ENCODE measurements around the gene YARS2. TPM values are rescaled to one million over a fixed set of nuclear protein-coding genes. Genes with fewer than 3 reads are reported as not detected.

The YARS2 gene
- 23.9 and 31.9 TPM in 2 replicates for total RNA-seq (2014; rRNA removed; shearing (Covaris generic))

DNA sequence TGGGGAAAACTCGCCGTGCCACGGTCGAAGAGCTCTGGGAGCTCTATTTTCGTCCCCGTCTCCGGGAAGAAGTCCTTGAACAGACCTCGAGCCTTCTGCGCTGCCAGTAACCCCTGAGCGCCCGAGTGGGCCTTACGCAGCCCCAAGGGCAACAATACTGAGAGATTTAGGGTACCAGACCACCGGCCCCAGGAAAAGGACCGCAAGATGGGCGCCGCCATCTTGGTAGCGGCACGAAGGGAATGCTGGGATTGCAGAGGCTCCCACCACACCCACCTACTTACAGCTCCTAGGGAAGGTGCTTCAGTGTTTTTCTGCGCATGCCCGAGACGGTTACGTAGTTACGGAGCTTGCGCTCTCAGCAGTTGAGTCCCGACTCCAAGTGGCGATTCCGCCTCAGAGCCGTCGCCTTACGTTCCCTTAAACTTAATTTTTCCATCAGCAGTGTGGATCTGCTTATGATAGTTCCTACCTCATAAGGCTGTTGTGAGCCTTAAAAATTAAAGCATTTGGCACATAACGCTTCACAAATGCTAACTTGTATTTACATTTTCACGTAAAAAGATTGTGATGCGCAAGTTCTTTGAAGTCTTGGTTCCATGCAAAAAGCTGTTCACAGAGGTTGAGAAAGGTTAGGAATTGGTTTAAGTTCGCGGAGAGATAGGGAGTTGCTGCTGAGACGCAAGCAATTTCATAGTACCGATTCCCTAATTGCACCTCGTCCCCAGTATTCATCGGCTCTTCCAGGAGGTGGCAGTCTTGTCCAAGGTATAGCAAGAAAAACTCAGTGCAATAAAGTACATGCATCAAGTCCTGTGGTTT is at the start of gene YARS2:
Gene YARS2 (minus strand): TSS at position 244 of the 822 bp plus-strand sequence. CDS start 23 bp downstream, at position 221.
- DNase-seq (ENCODE audit: low read depth): peak; percentile 98

DNA sequence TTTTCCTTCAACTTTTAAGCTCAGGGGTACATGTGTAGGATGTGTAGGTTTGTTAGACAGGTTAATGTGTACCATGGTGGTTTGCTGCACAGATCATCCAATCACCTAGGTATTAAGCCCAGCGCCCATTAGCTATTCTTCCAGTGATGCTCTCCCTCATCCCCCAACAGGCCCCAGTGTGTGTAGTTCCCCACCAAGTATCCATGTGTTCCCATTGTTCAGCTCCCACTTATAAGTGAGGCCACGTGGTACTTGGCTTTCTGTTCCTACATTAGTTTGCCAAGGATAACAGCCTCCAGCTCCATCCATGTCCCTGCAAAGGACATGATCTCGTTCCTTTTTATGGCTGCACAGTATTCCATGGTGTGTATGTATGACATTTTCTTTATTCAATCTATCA is 48.6 kb upstream of the YARS2 start:
- DNase-seq (ENCODE audit: low read depth): no peak

DNA sequence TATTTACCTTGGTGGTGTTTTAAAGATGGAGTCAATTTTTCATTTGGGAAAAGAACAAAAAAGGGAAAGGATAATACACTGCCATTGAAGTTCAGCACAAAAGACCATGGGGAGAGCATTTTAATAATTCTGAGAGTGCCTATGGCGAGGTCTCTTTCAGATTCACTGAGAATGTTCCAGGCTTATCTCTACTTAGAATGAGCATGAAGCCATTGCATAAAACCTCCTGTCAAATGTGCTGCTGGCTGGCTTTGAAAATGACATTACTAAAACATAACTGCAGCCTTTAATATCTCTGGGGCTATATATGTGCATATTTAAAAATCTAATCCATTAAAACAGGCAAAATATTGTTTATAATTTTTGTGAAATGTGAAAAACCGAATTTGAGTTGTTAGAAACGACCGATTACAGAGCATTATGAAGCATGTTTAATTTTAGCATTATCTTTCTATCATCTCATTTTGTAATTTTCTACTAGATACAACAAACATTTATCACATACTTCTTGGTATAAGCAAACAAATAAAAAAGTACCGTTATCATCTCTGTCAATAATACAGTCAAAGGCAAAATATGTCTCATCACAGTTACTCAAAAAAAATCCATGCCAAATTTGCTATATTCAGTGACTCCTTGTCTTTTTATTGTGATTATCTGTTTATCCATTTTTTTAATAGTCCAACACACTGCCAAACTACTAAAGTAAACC is 45.7 kb upstream of the YARS2 start:
- DNase-seq (ENCODE audit: low read depth): no peak

- DNase-seq (ENCODE audit: low read depth): no peak
Measured at GRCh38 chr12:32794281-32794680, 38.6 kb upstream of the YARS2 start.

GRCh38 chr12:32789916-32790315 is 34.2 kb upstream of the YARS2 start:
- no peak for DNase-seq (ENCODE audit: low read depth)

GRCh38 chr12:32789446-32789845 is 33.7 kb upstream of the YARS2 start:
- DNase-seq (ENCODE audit: low read depth): no peak

GRCh38 chr12:32788405-32788804 is 32.7 kb upstream of the YARS2 start:
- DNase-seq (ENCODE audit: low read depth): no peak

DNA sequence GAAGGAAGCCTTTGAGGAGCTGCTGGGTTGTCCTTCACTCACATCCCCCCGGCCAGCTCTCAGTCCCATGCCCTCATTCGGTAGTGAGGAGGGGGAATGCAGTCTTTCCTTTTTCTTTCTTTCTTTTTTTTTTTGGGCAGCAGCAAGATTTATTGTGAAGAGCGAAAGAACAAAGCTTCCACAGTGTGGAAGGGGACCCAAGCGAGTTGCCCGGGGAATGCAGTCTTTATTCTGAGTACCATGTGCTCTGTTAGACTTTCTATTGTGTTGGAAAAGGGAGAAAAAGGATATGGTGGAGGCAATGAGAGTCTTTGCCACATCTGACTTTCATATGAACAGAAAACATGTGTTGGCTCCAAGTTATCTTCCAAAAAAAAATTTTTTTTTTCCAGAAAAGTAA is 29.9 kb upstream of the YARS2 start:
- DNase-seq (ENCODE audit: low read depth): no peak

GRCh38 chr12:32783029-32783428 is 27.3 kb upstream of the YARS2 start:
- no peak for DNase-seq (ENCODE audit: low read depth)

DNA sequence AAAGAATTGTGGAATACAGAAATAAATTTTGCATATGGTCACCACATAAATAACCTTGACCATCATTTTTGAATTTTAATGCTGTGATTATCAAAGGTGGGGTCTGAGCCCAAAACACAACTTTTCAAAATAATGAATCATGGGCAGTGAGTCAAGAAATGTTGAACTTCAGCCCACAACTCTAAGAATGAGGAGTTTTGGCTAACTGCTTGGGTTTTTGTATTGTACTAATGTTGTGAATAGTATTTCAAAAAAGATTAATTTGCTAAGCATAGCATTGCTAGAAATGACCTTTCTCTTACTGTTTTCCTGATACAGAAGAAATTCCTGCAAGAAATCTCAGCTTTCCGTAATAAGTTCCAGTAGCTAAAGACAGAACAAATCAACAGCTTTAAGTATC is 24.4 kb upstream of the YARS2 start:
- DNase-seq (ENCODE audit: low read depth): no peak

DNA sequence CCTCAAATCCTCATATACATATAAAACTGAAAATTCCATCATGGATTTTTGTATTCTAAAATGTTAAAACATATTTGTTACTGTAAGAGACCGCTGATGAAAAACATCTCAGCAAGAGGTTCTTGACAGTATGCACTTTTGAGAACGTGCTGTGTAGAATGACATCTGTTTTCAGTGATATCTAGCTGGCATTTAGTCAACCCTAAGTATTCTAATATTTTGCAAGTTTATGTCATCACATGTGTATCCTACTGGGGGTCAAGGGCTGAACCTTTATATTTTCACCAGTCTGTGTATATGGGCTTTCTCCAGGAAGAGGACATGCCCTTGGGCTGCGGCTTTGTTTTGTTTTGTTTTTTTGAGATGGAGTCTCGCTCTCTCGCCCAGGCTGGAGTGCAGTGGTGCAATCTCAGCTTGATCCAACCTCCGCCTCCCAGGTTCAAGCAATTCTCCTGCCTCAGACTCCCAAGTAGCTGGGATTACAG is 22.0 kb upstream of the YARS2 start:
- no peak for DNase-seq (ENCODE audit: low read depth)

- DNase-seq (ENCODE audit: low read depth): no peak
Measured at GRCh38 chr12:32777159-32777558, 21.5 kb upstream of the YARS2 start.

DNA sequence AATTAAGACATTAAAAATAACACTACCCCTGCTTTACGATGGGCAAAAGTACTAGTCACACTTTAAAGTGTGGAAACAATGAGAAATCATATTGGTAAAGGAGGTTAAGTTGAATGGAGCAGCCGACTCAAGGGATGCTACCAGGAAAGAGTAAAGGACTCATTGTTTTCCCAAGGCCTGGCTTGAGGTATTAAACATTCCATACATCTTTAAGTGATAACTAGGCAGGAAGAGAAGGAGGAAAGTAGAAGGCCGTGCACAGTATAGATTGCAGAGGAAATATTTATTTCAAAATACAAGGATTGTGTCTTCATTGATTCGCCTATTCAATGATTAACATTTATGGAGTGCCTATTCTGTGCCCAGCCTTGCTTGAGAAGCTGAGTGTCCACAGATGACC is 20.6 kb upstream of the YARS2 start:
- DNase-seq (ENCODE audit: low read depth): no peak

DNA sequence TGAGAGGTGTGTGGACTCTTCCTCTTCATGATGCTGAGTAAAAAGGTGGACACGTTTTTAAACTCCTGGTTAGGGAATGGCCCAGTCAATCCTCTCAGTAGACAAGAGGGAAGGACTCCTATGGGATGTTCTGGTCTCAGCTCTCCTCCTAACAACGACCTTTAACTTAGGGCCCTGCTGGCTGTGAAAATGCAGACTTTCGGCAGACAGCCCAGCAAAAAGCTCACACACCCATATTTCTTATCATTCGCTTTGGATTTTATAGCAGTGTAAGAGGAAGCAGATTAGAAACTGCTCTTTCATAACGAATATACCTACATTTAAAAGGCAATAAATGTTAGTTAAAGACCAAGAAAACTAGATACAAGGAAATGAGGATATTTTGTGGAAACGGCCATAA is 18.0 kb upstream of the YARS2 start:
- no peak for DNase-seq (ENCODE audit: low read depth)

DNA sequence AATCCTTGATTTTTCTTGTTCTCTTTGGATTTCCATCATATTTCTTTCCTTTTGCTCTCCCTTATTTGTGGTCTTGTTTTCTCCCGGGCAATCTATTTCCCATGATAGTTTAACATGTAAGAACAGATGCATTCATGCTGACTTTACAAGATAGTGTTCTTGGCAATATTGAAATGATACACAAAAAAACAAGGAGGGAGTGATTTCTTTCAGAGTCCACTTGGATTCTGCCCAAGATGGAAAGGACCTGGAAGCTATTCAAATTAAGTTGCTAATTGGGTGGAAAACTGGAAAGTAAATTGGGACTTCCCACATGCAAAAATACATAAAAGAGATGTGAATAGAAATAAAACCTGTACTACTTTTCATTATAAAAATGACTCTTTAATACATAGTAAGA is 14.4 kb upstream of the YARS2 start:
- no peak for DNase-seq (ENCODE audit: low read depth)

GRCh38 chr12:32768518-32768917 is 12.8 kb upstream of the YARS2 start:
- no peak for DNase-seq (ENCODE audit: low read depth)

DNA sequence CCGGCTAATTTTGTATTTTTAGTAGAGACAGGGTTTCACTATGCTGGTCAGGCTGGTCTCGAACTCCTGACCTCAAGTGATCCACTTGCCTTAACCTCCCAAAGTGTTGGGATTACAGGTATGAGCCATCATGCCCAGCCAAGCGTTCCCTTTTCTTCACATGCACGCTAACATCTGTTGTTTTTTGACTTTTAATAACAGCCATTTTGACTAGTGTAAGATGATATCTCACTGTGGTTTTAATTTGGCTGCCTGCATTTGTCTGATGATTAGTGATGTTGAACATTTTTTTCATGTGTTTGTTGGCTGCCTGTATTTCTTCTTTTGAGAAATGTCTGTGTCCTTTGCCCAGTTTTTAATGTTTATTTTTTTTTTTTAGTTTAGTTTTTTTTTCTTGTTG is 10.2 kb upstream of the YARS2 start:
- DNase-seq (ENCODE audit: low read depth): peak; percentile 68

DNA sequence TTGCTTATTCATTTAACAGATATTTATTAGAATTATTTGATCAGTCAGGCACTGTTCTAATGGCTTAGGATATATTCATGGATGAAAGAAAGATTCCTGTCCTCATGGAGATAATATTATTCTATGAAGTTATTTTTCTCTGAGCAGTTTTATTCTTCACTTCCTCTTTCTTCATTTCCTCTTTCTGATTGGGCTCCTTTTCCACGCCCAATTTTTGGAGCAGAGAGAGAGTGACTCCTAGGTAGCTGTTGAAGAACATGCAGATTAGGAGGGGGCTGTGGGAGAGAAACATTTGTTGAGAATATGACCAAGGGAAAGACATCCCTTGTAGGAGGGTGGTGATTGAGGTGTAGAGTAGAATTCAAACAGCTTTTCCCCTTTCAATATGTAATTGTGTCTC is 6.0 kb upstream of the YARS2 start:
- DNase-seq (ENCODE audit: low read depth): no peak

DNA sequence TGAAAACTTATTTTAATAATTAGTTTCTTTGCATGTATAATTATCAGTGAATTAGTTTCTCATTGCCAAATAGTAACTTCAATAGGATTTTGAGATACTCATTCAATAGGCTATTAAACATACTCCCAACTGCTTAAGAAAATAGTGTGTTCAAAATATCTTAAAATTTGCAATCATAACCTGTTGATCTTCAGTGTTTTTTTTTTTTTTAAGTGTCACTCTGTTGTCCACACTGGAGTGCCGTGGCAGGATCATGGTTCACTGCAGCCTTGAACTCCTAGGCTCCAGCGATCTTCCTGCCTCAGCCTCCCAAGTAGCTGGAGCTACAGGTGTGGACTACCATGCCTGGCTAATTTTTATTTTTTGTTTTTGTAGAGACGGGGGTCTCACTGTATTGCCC is 1.5 kb upstream of the YARS2 start:
- DNase-seq (ENCODE audit: low read depth): no peak

DNA sequence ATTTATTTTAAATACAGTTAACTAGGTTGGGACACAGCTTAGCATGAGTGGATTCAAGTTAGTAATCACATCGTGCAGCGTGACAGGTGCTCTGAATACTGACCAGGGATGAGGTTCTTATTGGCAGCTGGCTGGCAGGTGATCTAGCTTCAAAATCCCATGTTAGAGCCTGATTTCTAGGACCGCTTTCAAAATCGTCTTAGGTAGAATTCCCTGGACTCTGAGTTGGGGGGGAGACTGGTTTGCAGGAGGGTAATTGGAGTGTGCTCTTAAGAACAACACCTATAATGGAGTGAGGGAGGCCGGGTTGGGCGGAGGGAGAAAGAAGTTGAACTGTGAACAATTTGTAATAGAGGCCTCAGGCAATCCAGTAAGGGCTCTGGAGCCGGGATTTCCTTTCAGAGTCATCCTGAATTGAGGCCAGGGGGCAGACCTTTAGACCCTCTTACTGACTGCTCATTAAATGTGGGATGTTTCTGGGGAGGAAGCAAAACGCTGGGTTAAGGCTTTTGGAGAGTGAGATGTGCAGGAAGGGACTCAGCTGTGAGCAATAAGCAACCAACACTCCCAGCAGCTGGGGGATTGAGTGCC is 874 bp upstream of the YARS2 start:
- DNase-seq (ENCODE audit: low read depth): peak; percentile 36

- peak; percentile 89 for DNase-seq (ENCODE audit: low read depth)
Measured at GRCh38 chr12:32755051-32755653, 545 bp downstream of the YARS2 start.

DNA sequence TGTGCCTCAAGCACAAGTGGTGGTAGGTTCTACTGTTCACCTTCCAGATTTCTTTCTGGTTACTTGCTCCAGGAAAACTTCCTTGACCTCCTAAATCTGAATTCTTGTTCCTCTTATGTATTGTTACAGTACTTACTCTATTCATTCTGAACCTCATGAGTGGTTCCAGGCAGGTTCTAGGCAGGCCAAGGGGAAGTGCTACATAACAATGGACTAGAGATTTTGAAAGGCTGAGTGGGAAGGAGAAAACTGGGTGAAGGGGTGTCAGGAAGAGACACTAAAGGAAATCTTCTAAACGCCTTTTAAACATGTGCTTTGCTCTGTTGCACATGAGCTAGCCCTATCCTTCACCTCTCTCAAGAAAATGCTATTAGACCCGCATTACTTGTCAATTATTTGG is 1.6 kb downstream of the YARS2 start:
- DNase-seq (ENCODE audit: low read depth): no peak

Data from M059J (cell line).